Peyer's patch (tissue), 4 donors: ENCODE measurements around the gene CREB3L4. TPM values are rescaled to one million over a fixed set of nuclear protein-coding genes. Genes with fewer than 3 reads are reported as not detected.

Experiments used
- DNase-seq, 3 donors: peaks; one replicate each; pipeline ENCODE4 v3.0.0-alpha.2; 2017 to 2019
- H3K27ac ChIP-seq, 4 donors: fragments of 200-600 bp; sonication (generic); one replicate each; pipeline ENCODE4 v1.5.1; 2016 to 2019
- H3K27me3 ChIP-seq, 2 donors: fragments of 200-600 bp; sonication (generic); one replicate each; pipeline ENCODE4 v1.5.1; 2019
- H3K36me3 ChIP-seq, 3 donors: fragments of 200-600 bp; sonication (generic); one replicate each; pipeline ENCODE4 v1.5.1; 2016 to 2019
- H3K4me1 ChIP-seq, 4 donors: fragments of 200-600 bp; sonication (generic); one replicate each; pipeline ENCODE4 v1.5.1; 2016 to 2019
- H3K4me3 ChIP-seq, 4 donors: fragments of 200-600 bp; sonication (generic); 1 replicate in 3 of 4; 2 replicates in 1 of 4; pipeline ENCODE4 v1.5.1; 2016 to 2019; ENCODE audit warnings: mild to moderate bottlenecking in 1 of 4
- H3K9me3 ChIP-seq, 4 donors: fragments of 200-600 bp; sonication (generic); one replicate each; pipeline ENCODE4 v1.5.1; 2016 to 2019; ENCODE audit warnings: mild to moderate bottlenecking in 1 of 4
- POLR2A ChIP-seq, 2 donors: fragments of 450-650 bp; IDR thresholded peaks; one replicate each; pipeline ENCODE4 v1.5.1; 2017; ENCODE audit warnings: antibody characterized with exemption in 2 of 2, mild to moderate bottlenecking in 2 of 2, moderate library complexity in 2 of 2
- total RNA-seq, 4 donors: library from RNA; depleted of rRNA; stranded (reverse); fragments of >200 nt; gene quantifications; one replicate each; pipeline ENCODE4 v1.1.0, GENCODE V29; 2016
- TF ChIP-seq, protein P1 (sequence below), 6 experiments: fragments of 450-650 bp in 4 of 6; fragments of 200-600 bp in 2 of 6; sonication (generic) in 1 of 6; IDR thresholded peaks; one replicate each; pipeline ENCODE4 v1.5.1; 2017 to 2019; ENCODE audit warnings: antibody characterized with exemption in 6 of 6, mild to moderate bottlenecking in 3 of 6, moderate library complexity in 1 of 6

CREB3L4 gene
- total RNA-seq, 4 donors from 2014 or later, result 14.5 to 21.6 (median 16.6) TPM

DNA sequence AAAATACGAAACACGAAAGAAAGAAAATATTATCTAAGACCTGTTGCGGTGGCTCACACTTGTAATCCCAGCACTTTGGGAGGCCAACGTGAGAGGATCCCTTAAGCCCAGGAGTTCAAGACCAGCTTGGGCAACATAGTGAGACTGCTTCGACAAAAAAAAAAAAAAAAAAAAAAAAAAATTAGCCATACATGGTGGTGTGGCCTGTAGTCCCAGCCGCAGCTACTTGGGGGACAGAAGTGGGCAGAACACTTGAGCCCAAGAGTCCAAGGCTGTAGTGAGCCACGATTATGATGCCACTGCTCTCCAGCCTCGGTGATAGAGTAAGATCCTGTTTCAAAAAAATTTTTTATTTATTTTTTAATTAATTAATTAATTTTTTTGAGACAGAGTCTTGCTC lies 19.9 kb downstream of the CREB3L4 start:
- DNase-seq, result no peak
- no peaks in the 10 kb centered on the region for H3K27me3 ChIP-seq
- no peak overlapping the region for H3K4me3 ChIP-seq
- H3K9me3 ChIP-seq, result no peaks in the 10 kb centered on the region
- peaks cover 0 to 33% (median 11%) of the 10 kb centered on the region in 4 donors for H3K4me1 ChIP-seq
- H3K36me3 ChIP-seq, result peaks cover 0 to 7% (median under 1%) of the 10 kb centered on the region in 3 donors
- no peak for TF ChIP-seq POLR2A (IDR thresholded peaks at IDR 0.05)
- TF ChIP-seq, protein P1, sequence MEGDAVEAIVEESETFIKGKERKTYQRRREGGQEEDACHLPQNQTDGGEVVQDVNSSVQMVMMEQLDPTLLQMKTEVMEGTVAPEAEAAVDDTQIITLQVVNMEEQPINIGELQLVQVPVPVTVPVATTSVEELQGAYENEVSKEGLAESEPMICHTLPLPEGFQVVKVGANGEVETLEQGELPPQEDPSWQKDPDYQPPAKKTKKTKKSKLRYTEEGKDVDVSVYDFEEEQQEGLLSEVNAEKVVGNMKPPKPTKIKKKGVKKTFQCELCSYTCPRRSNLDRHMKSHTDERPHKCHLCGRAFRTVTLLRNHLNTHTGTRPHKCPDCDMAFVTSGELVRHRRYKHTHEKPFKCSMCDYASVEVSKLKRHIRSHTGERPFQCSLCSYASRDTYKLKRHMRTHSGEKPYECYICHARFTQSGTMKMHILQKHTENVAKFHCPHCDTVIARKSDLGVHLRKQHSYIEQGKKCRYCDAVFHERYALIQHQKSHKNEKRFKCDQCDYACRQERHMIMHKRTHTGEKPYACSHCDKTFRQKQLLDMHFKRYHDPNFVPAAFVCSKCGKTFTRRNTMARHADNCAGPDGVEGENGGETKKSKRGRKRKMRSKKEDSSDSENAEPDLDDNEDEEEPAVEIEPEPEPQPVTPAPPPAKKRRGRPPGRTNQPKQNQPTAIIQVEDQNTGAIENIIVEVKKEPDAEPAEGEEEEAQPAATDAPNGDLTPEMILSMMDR (IDR thresholded peaks at IDR 0.05), result no peak
- no peak overlapping the region for H3K27ac ChIP-seq

DNA sequence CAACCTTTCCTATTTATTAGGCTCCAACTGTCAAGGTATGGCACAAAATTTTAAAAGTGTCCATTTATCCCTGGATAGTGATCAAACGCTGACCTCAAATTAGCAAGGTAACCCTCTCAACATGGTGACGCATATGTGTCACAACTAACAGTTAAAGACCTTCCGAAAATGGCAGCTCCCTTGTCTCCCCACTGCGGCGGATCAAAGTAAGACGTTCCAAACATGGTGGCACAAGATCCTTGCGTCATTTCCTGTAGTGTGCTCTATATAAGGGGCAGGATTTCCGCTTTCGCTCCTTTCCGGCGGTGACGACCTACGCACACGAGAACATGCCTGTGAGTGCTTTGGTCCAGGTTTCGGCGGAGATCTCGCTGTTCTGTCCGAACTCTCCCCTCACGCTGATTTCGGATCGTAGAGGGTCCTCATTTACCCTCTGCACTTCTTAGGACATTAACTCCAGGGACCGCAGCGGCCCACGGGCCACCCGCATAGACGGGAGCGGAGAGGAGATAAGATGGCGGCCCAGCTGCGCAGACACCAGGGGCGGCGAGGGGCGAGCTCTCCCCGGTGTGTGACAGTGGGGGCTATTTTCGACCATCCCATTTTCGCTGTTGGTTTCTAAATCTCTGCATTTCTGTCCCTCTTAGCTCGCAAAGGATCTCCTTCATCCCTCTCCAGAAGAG lies 22.9 kb downstream of the CREB3L4 start, which contains the start of gene RPS27:
TSS of gene RPS27 (plus strand) at position 295 of the 683 bp plus-strand sequence. CDS start at position 330, 35 bp downstream.
- peak within 1 kb of the TSS; percentile 59 to 99 (median 90) for H3K4me3 ChIP-seq
- peaks cover 0 to 35% (median 13%) of the 10 kb centered on the region in 4 donors for H3K4me1 ChIP-seq
- peak; percentile 88 to 96 (median 88) for DNase-seq
- peaks cover 0 to 35% (median 3%) of the 10 kb centered on the region in 3 donors for H3K36me3 ChIP-seq
- no peaks in the 10 kb centered on the region for H3K27me3 ChIP-seq
- peak; percentile 97 to 99 for TF ChIP-seq POLR2A (IDR thresholded peaks at IDR 0.05)
- TF ChIP-seq, protein P1 (IDR thresholded peaks at IDR 0.05), result peak in 3 of 6 experiments; percentile 9
- peak within 1 kb of the TSS; percentile 82 to 99 (median 92) for H3K27ac ChIP-seq
- no peaks in the 10 kb centered on the region for H3K9me3 ChIP-seq

DNA sequence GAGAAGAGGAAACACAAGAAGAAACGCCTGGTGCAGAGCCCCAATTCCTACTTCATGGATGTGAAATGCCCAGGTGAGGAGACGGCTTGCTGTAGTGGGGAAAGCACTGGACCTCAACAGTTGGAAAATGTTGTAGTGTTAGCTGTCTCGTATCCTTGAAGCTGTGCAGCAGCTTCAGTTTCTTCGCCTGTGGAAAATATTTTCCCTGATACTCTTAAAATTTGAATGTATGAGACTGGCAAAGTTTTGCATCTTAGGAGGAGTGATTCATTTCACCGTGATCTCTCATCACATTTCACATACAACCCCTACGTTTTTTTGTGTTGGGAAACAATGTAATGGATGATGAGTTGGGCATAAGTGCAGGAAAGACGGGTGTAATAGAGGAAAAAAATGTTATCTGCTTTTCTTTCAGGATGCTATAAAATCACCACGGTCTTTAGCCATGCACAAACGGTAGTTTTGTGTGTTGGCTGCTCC lies 23.5 kb downstream of the CREB3L4 start:
- Histone ChIP-seq H3K4me1 (peaks cover 0 to 33% (median 13%) of the 10 kb centered on the region in 4 donors), H3K27ac (peak overlapping the region; percentile 82 to 99 (median 92)), H3K9me3 (no peaks in the 10 kb centered on the region), H3K4me3 (peak overlapping the region; percentile 59 to 99 (median 90)), H3K36me3 (peaks cover 0 to 37% (median 3%) of the 10 kb centered on the region in 3 donors), H3K27me3 (no peaks in the 10 kb centered on the region)
- TF ChIP-seq POLR2A (IDR thresholded peaks at IDR 0.05), result no peak
- TF ChIP-seq, protein P1 (IDR thresholded peaks at IDR 0.05), result no peak
- DNase-seq, result no peak

DNA sequence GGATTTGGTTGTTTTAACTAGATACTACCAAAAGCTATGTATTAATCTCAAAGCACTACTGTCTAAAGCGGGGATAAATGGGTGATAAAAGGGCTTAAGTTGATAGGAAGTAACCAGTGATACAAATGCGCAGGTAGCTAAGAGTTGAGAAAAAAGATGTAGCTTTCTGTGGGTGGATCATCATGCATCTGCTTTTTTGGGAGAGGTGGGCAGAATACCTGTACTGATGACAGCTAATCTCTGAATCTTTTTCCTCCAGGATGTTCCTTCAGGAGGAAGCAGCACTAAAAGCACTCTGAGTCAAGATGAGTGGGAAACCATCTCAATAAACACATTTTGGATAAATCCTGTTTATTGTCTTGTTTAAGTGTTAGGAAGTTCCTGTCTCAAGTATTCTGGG lies 24.1 kb downstream of the CREB3L4 start:
- Histone ChIP-seq H3K4me3 (peak overlapping the region; percentile 59 to 99 (median 90)), H3K9me3 (no peaks in the 10 kb centered on the region), H3K27ac (peak overlapping the region; percentile 82 to 99 (median 92)), H3K36me3 (peaks cover 0 to 37% (median 3%) of the 10 kb centered on the region in 3 donors), H3K27me3 (no peaks in the 10 kb centered on the region), H3K4me1 (peaks cover 0 to 30% (median 11%) of the 10 kb centered on the region in 4 donors)
- TF ChIP-seq, protein P1 (IDR thresholded peaks at IDR 0.05), result no peak
- TF ChIP-seq POLR2A (IDR thresholded peaks at IDR 0.05), result no peak
- no peak for DNase-seq

DNA sequence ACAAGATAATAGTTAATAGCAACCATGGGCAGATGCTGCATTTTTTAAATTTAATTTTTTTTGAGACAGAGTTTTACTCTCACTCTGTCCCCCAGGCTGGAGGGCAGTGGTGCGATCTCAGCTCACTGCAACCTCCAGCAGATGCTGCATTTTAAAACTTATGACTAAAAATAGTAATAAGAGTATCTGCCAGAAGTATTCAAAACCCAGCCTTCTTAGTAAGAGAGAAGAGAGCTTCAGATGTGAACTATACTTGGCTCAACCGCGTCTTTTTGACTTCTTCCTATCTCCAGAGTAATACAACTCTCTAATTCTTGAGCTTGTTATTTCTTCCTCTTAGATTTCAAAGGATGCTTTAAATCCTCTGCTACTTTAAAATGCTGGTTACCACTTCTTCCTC lies 27.5 kb downstream of the CREB3L4 start:
- H3K36me3 ChIP-seq, result peaks cover 0 to 37% (median 3%) of the 10 kb centered on the region in 3 donors
- no peak overlapping the region for H3K27ac ChIP-seq
- H3K9me3 ChIP-seq, result no peaks in the 10 kb centered on the region
- TF ChIP-seq, protein P1 (IDR thresholded peaks at IDR 0.05), result no peak
- no peak for TF ChIP-seq POLR2A (IDR thresholded peaks at IDR 0.05)
- H3K4me3 ChIP-seq, result no peak overlapping the region
- DNase-seq, result no peak
- peaks cover 0 to 25% (median 11%) of the 10 kb centered on the region in 4 donors for H3K4me1 ChIP-seq
- H3K27me3 ChIP-seq, result no peaks in the 10 kb centered on the region
